Endodermal cell (in vitro differentiated cells): ENCODE measurements around the gene CREBL2. TPM values are rescaled to one million over a fixed set of nuclear protein-coding genes. Genes with fewer than 3 reads are reported as not detected.

Source experiments
- DNase-seq: peaks from one replicate; pipeline ENCODE4 v3.0.0-alpha.2; 2017
- H3K27ac ChIP-seq: 2 replicates; pipeline ENCODE4 v1.5.1; 2013; ENCODE audit warnings: mild to moderate bottlenecking, low read depth, low read length, moderate library complexity
- H3K27me3 ChIP-seq: 2 replicates; pipeline ENCODE4 v1.6.1; 2013; ENCODE audit warnings: mild to moderate bottlenecking, low read length, moderate library complexity; ENCODE audit not compliant: insufficient read depth, control insufficient read depth, poor library complexity, severe bottlenecking
- H3K36me3 ChIP-seq: 2 replicates; pipeline ENCODE4 v1.7.0; 2013; ENCODE audit warnings: mild to moderate bottlenecking, low read length, moderate library complexity; ENCODE audit not compliant: control insufficient read depth, insufficient read depth
- H3K4me1 ChIP-seq: one replicate; pipeline ENCODE4 v1.7.0; 2013; ENCODE audit warnings: low read length; ENCODE audit not compliant: control insufficient read depth, insufficient read depth
- H3K4me3 ChIP-seq: 2 replicates; pipeline ENCODE4 v1.5.1; 2013; ENCODE audit warnings: mild to moderate bottlenecking, low read length, moderate library complexity
- H3K9ac ChIP-seq: 2 replicates; pipeline ENCODE4 v1.6.1; 2013; ENCODE audit warnings: mild to moderate bottlenecking, low read length, moderate library complexity; ENCODE audit not compliant: poor library complexity, severe bottlenecking; ENCODE audit errors: extremely low read depth
- H3K9me3 ChIP-seq: 2 replicates; pipeline ENCODE4 v1.6.1; 2013; ENCODE audit warnings: mild to moderate bottlenecking, low read length, moderate library complexity; ENCODE audit not compliant: control insufficient read depth
- H3K27ac Mint-ChIP-seq: 2 replicates; pipeline ENCODE4 v1.8.0; 2020; ENCODE audit warnings: mixed read lengths
- H3K27me3 Mint-ChIP-seq: 2 replicates; pipeline ENCODE4 v1.8.0; 2021; ENCODE audit warnings: mild to moderate bottlenecking, mixed read lengths; ENCODE audit not compliant: insufficient read depth
- H3K36me3 Mint-ChIP-seq: 2 replicates; pipeline ENCODE4 v1.8.0; 2020; ENCODE audit warnings: low read depth, mixed read lengths
- H3K4me1 Mint-ChIP-seq: 2 replicates; pipeline ENCODE4 v1.8.0; 2020; ENCODE audit warnings: mixed read lengths
- H3K4me3 Mint-ChIP-seq: 2 replicates; pipeline ENCODE4 v1.8.0; 2020; ENCODE audit warnings: mild to moderate bottlenecking, moderate library complexity, mixed read lengths
- H3K9me3 Mint-ChIP-seq: 2 replicates; pipeline ENCODE4 v1.8.0; 2020; ENCODE audit warnings: mild to moderate bottlenecking, mixed read lengths
- CTCF ChIP-seq: fragments of 200-600 bp; sonication (generic); conservative IDR thresholded peaks from 2 replicates; pipeline ENCODE4 v1.5.0; 2021; ENCODE audit warnings: antibody characterized with exemption, mild to moderate bottlenecking
- WGBS, 2 experiments: methylation state at CpG; one replicate each; pipeline versions ENCODE4 v1.1.5 to v1.1.7; 2013; ENCODE audit warnings: missing lambda C conversion rate in 2 of 2, mixed read lengths in 1 of 2; ENCODE audit not compliant: insufficient coverage in 1 of 2, insufficient read length in 1 of 2; 5-methylcytosine and 5-hydroxymethylcytosine counted together
- total RNA-seq, 2 donors: library from RNA; stranded (reverse); fragmentation: NEBNext Ultra II Directional in 1 of 2; extraction: Animal tissue kit (Norgen Biotek cat#: 25700) in 1 of 2; gene quantifications; 2 replicates in 1 of 2; 3 replicates in 1 of 2; pipeline ENCODE4 v1.2.1, GENCODE V29; 2021

CREBL2 gene
- total RNA-seq, 2 donors from 2014 or later: 27.2 to 46.9 TPM

GRCh38 chr12:12598864-12599263 lies 12.8 kb upstream of the CREBL2 start:
- no peaks in the 10 kb centered on the region for H3K27me3 ChIP-seq
- no peaks in the 10 kb centered on the region for H3K36me3 ChIP-seq
- no peak overlapping the region for H3K4me3 ChIP-seq
- Mint-ChIP-seq H3K4me3 (no peak overlapping the region), H3K27ac (no peak overlapping the region), H3K4me1 (no peaks in the 10 kb centered on the region), H3K27me3 (no peaks in the 10 kb centered on the region), H3K9me3 (no peaks in the 10 kb centered on the region), H3K36me3 (no peaks in the 10 kb centered on the region)
- DNase-seq: no peak
- WGBS, 2 experiments: 89 to 95% methylated on average over 2 to 3 of the region's 3 CpGs
- no peak for TF ChIP-seq CTCF
- H3K9ac ChIP-seq: no peak overlapping the region
- no peaks in the 10 kb centered on the region for H3K4me1 ChIP-seq
- H3K9me3 ChIP-seq: no peaks in the 10 kb centered on the region
- H3K27ac ChIP-seq: no peak overlapping the region

- no peaks in the 10 kb centered on the region for H3K27me3 Mint-ChIP-seq
- 80 to 82% methylated on average over 7 to 9 of the region's 9 CpGs for WGBS, 2 experiments
- Histone ChIP-seq H3K9me3 (no peaks in the 10 kb centered on the region), H3K27ac (no peak overlapping the region), H3K36me3 (no peaks in the 10 kb centered on the region), H3K4me1 (no peaks in the 10 kb centered on the region), H3K9ac (no peak overlapping the region), H3K27me3 (no peaks in the 10 kb centered on the region), H3K4me3 (no peak overlapping the region)
- H3K27ac Mint-ChIP-seq: no peak overlapping the region
- no peak for TF ChIP-seq CTCF
- DNase-seq: no peak
- H3K9me3 Mint-ChIP-seq: no peaks in the 10 kb centered on the region
- H3K4me1 Mint-ChIP-seq: no peaks in the 10 kb centered on the region
- no peaks in the 10 kb centered on the region for H3K36me3 Mint-ChIP-seq
- H3K4me3 Mint-ChIP-seq: no peak overlapping the region
These were observed 11.7 kb upstream of the CREBL2 start for GRCh38 chr12:12599750-12600643.

DNA sequence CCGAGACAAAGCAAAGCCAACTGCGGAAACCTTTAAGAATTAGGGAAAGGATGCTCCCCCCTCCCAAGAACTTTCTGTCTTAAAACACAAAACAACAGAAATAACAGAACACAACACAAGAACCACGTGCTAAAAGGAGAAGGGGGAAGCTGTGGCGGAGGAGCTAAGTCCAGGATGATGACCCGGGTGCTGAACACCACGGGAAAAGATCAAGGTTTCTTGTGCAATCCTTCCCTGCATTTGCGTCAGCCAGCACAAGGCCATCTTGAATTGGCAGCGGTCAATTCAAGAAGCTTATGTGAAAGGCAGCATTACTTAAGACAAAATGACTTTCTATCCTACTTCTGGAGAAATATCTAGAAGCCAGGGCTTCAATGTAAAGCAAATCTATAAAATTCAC lies 11.0 kb upstream of the CREBL2 start:
- no peaks in the 10 kb centered on the region for H3K27me3 Mint-ChIP-seq
- no peak overlapping the region for H3K27ac Mint-ChIP-seq
- whole genome bisulfite sequencing, 2 experiments: 93% methylated on average over 4 to 8 of the region's 8 CpGs
- peak; percentile 57 for DNase-seq
- H3K9me3 Mint-ChIP-seq: no peaks in the 10 kb centered on the region
- Histone ChIP-seq H3K27me3 (no peaks in the 10 kb centered on the region), H3K36me3 (no peaks in the 10 kb centered on the region), H3K9ac (no peak overlapping the region), H3K4me1 (no peaks in the 10 kb centered on the region), H3K4me3 (no peak overlapping the region), H3K9me3 (no peaks in the 10 kb centered on the region), H3K27ac (no peak overlapping the region)
- TF ChIP-seq CTCF: no peak
- H3K4me1 Mint-ChIP-seq: no peaks in the 10 kb centered on the region
- H3K36me3 Mint-ChIP-seq: no peaks in the 10 kb centered on the region
- H3K4me3 Mint-ChIP-seq: no peak overlapping the region
